ENCODE results near the gene SUGCT. TPM values are rescaled to one million over a fixed set of nuclear protein-coding genes. Genes with fewer than 3 reads are reported as not detected.

SUGCT gene
- total and polyA plus RNA-seq, 2 experiments from 2014 or later: 21.4 to 57.8 TPM

- Histone ChIP-seq H3K4me1 (ENCODE audit: low read depth) (peaks cover 17% of the 10 kb centered on the region), H3K27ac (peak overlapping the region; percentile 51), H3K27me3 (no peaks in the 10 kb centered on the region), H3K36me3 (no peaks in the 10 kb centered on the region), H3K9me3 (ENCODE audit: low read depth) (no peaks in the 10 kb centered on the region), H3K4me3 (no peak overlapping the region)
- peak; percentile 81 to 87 for DNase-seq (ENCODE audit: low read depth in 1 of 2, low spot score in 1 of 2)
- TF ChIP-seq CTCF (IDR thresholded peaks at IDR 0.05; ENCODE audit: low read depth, low read length): peak; percentile 86
Measured at GRCh38 chr7:40604601-40605438, 470.0 kb downstream of the SUGCT start.

GRCh38 chr7:40608321-40609075, 473.7 kb downstream of the SUGCT start:
- TF ChIP-seq CTCF (IDR thresholded peaks at IDR 0.05; ENCODE audit: low read depth, low read length): no peak
- no peaks in the 10 kb centered on the region for H3K9me3 ChIP-seq (ENCODE audit: low read depth)
- H3K27me3 ChIP-seq: no peaks in the 10 kb centered on the region
- DNase-seq (ENCODE audit: low read depth in 1 of 2, low spot score in 1 of 2): no peak
- H3K27ac ChIP-seq: no peak overlapping the region
- H3K4me3 ChIP-seq: no peak overlapping the region
- H3K36me3 ChIP-seq: no peaks in the 10 kb centered on the region
- peaks cover 17% of the 10 kb centered on the region for H3K4me1 ChIP-seq (ENCODE audit: low read depth)

GRCh38 chr7:40610461-40610860, 475.7 kb downstream of the SUGCT start:
- DNase-seq (ENCODE audit: low read depth in 1 of 2, low spot score in 1 of 2): no peak
- no peak for TF ChIP-seq CTCF (IDR thresholded peaks at IDR 0.05; ENCODE audit: low read depth, low read length)
- H3K27me3 ChIP-seq: no peaks in the 10 kb centered on the region
- no peak overlapping the region for H3K4me3 ChIP-seq
- H3K9me3 ChIP-seq (ENCODE audit: low read depth): no peaks in the 10 kb centered on the region
- H3K27ac ChIP-seq: no peak overlapping the region
- peaks cover 8% of the 10 kb centered on the region for H3K4me1 ChIP-seq (ENCODE audit: low read depth)
- no peaks in the 10 kb centered on the region for H3K36me3 ChIP-seq

- no peak overlapping the region for H3K27ac ChIP-seq
- TF ChIP-seq CTCF (IDR thresholded peaks at IDR 0.05; ENCODE audit: low read depth, low read length): no peak
- DNase-seq (ENCODE audit: low read depth in 1 of 2, low spot score in 1 of 2): no peak
- no peaks in the 10 kb centered on the region for H3K36me3 ChIP-seq
- H3K27me3 ChIP-seq: no peaks in the 10 kb centered on the region
- H3K4me3 ChIP-seq: no peak overlapping the region
- no peaks in the 10 kb centered on the region for H3K9me3 ChIP-seq (ENCODE audit: low read depth)
- H3K4me1 ChIP-seq (ENCODE audit: low read depth): no peaks in the 10 kb centered on the region
Measured at GRCh38 chr7:40611095-40611871, 476.5 kb downstream of the SUGCT start.

- TF ChIP-seq CTCF (IDR thresholded peaks at IDR 0.05; ENCODE audit: low read depth, low read length): no peak
- H3K4me1 ChIP-seq (ENCODE audit: low read depth): no peaks in the 10 kb centered on the region
- H3K27ac ChIP-seq: no peak overlapping the region
- H3K9me3 ChIP-seq (ENCODE audit: low read depth): no peaks in the 10 kb centered on the region
- no peaks in the 10 kb centered on the region for H3K36me3 ChIP-seq
- DNase-seq (ENCODE audit: low read depth in 1 of 2, low spot score in 1 of 2): no peak
- no peak overlapping the region for H3K4me3 ChIP-seq
- no peaks in the 10 kb centered on the region for H3K27me3 ChIP-seq
Measured at GRCh38 chr7:40612298-40612697, 477.5 kb downstream of the SUGCT start.

Measured in cardiac muscle cell (in vitro differentiated cells and primary cell).